ENCODE results near the gene ILF3.

ILF3 gene

GRCh38 chr19:10730932-10731331, 76.8 kb downstream of the ILF3 start:
- no peak for DNase-seq (ENCODE audit: low read depth)

- no peak for DNase-seq (ENCODE audit: low read depth)
Observed at GRCh38 chr19:10735741-10736140, 81.6 kb downstream of the ILF3 start.

GRCh38 chr19:10736189-10736588, 82.0 kb downstream of the ILF3 start:
- DNase-seq (ENCODE audit: low read depth) = no peak

GRCh38 chr19:10736916-10737551, 82.9 kb downstream of the ILF3 start:
- DNase-seq (ENCODE audit: low read depth) = no peak

DNA sequence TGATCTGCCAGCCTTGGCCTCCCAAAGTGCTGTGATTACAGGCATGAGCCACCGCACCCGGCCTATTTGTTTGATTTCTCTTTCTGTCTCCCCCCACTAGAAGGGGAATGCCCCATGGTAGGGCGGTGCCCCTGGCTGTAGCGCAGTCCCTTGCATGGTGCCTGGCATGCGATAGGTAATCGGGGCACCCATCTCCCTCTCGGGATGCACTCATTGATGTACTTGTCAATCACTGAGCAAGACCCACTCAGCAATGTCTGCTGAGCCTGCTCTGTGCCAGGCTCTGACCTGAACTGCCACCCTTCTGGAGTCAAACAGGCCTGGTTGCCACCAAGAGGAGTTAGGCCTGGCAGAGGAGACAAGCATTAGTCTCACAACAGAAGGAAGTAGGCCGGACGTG, 83.6 kb downstream of the ILF3 start:
- no peak for DNase-seq (ENCODE audit: low read depth)

DNA sequence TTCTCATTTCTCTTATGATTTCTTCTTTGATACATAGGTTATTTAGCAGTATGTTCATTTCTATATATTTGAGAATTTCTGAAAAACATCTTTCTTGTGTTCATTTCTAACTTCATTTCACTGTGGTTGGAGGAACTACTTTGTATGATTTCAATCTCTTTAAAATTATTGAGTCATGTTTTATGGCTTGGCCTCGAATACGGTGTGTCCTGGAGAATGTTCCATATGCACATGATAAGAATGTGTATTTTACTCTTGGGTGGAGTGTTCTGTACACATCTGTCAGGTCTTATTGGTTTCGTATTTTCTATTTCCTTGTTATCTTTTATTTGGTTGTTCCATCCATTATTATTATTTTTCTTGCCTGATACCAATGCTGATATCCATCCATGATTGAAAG, 86.7 kb downstream of the ILF3 start:
- DNase-seq (ENCODE audit: low read depth) = no peak
